Measurements from ENCODE around the gene PELO. TPM values are rescaled to one million over a fixed set of nuclear protein-coding genes. Genes with fewer than 3 reads are reported as not detected.

The PELO gene
- polyA plus RNA-seq, 4 donors = 27.8 to 33.2 (median 30.8) TPM

DNA sequence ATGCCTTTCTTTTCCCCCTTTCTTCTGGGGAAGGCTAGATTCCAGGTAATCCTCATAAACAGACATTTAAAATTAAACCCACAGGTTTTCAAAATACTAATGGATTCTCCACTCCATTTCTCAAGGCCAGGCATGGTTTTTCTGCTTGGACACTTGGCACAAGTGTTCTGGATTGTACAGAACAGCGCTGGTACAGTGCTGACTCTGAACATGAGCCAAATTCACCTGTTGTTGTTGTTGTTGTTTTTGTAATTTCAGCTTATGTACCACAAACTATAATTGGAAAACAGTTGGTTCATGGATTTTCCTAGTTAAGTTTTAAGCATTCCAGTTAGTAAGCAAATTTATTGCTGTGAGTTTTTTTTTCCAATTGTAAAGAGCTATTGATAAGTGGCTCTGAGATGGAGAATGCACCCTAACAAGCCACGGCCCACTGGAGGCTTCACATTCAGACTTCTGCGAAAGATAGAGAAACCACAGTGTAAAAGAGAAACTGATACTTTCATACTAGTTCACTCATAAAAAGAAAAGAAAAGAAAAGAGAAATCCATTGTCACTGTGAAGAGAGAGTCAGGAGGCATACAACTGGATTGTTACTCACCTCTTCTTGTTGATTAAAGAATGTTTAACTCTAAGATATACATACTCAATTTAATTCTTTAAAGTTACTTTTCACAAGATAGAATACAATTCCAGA, 16.2 kb upstream of the PELO start:
- DNase-seq (ENCODE audit: low read depth in 4 of 4, low spot score in 3 of 4) = no peak

DNA sequence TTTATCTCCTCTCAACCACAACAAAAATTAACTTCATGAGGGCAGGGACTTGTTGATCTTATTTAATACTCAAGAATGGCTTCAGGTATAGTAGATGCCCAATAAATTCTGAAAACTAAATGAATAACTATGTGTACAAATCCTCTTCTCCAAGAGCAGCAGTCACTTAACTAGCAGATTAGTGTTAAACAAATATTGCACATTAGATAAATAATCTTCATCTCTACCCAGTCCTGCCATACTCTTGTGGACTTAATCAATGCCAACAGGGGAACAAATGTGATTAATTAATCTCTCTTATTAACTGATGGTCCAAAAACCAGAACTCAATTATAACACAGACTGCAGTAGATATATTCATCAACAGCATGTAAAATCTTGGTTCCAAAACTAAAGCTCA, 15.0 kb upstream of the PELO start:
- no peak for DNase-seq (ENCODE audit: low read depth in 4 of 4, low spot score in 3 of 4)

DNA sequence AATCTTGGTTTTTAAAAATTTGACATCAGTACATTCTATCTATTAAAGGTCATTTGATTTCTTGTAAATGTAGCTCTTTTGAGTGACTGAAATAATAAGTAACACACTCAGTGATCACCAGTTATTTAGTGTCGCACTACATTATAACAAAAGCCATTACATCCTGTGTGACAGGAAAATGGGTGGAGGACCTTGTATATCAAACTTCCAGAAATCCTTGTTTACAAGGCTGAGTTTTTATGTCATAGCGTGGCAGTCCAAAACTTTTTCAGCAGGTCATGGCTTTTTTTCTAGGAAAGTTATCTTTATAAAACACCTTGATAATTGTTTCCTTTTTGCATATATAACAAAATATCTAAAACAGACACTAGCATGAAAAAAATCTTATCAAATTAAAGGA, 14.4 kb upstream of the PELO start:
- no peak for DNase-seq (ENCODE audit: low read depth in 4 of 4, low spot score in 3 of 4)

DNA sequence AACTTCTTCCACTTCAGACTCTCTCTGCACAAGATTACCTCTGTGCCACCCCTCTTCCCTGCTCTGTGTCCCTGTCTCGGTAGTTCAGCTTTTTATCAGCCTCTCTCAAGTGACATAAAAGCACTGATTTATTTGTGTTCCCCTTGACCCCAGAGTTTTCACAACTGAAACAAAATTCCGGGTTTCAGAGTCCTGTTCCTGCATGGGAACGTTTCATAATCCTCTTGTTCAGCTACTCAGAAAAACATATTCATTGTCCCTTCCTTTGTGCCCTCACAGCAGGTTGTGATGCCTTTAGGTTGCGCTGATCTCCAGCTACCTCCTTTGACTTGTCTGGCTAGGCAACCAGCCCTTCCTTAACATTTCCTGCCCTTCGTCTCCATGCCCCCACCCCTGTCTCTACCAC, 13.7 kb upstream of the PELO start:
- no peak for DNase-seq (ENCODE audit: low read depth in 4 of 4, low spot score in 3 of 4)

DNA sequence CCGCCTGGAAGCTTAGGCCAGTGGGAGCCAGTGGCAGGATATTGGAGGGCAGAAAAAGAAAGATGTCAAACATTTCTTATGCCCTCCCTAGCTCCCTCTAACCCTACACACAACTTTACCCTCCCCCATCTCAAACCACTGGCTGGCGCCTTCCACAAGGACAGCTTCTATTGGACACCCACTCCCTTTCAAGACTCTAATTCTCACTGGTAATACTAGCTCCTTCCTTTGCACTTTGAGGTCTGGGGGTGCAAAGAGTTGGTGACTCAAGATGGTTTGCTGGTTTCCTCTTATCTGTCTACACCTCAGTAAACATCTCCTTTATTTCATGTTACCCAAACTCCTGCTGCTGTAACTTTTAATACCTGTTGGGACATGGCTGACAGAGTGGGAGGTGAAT, 11.6 kb upstream of the PELO start:
- DNase-seq (ENCODE audit: low read depth in 4 of 4, low spot score in 3 of 4) = no peak

DNA sequence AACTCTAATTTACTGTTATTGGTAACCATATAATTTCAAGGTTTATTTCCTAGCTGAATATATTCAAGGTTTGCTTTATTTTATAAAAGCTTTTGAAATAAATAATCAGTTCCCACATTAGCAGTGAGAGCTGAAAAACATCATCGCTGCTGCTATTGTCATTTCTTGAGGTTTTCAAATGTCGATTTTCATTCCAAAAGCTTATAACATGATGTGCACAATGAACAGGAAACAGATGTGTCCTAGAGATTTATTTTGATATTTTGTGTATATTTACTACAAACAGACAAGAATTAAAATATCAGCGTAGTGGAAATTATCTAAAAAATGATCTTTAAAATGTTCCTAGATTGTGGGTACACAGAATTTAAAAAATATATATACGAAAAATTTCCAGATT, 10.5 kb upstream of the PELO start:
- DNase-seq (ENCODE audit: low read depth in 4 of 4, low spot score in 3 of 4) = no peak

DNA sequence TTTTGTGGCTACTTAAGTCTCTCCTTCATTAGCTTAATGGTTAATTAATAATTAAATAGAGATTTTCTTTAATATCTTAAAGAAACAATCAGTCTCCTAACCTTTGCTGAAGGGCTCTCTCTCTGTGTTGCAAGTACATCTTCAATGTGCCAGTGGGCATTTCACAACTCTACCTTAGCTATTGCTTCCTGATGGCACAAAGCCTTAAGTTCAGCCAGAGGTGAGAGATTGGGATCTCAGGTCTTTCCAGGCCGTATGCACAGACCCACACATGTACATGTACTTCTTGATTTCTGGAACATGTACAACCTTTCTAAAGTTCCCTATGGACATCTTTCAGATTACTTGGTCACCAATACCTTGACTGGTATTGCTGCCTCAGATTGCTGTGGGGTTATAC, 8.9 kb upstream of the PELO start:
- no peak for DNase-seq (ENCODE audit: low read depth in 4 of 4, low spot score in 3 of 4)

DNA sequence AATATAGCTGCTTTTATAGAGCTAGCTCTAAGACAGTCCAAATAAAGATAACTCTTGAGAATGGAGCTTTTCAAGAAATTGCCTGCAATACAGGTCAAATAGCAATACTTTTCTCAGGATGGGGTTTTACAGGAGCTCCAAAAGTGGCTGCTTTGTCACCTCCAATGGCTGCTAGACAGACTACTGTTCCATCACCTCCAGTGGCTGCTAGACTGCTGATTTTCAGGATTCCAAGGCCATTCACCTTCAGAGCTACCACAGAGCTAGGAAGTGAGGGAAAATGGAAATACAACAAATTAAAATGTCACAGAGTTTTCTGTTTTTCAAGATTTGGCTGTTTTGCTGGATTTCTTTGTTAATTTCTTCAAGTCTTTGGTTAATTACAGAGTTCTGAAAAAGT, 8.5 kb upstream of the PELO start:
- no peak for DNase-seq (ENCODE audit: low read depth in 4 of 4, low spot score in 3 of 4)

DNA sequence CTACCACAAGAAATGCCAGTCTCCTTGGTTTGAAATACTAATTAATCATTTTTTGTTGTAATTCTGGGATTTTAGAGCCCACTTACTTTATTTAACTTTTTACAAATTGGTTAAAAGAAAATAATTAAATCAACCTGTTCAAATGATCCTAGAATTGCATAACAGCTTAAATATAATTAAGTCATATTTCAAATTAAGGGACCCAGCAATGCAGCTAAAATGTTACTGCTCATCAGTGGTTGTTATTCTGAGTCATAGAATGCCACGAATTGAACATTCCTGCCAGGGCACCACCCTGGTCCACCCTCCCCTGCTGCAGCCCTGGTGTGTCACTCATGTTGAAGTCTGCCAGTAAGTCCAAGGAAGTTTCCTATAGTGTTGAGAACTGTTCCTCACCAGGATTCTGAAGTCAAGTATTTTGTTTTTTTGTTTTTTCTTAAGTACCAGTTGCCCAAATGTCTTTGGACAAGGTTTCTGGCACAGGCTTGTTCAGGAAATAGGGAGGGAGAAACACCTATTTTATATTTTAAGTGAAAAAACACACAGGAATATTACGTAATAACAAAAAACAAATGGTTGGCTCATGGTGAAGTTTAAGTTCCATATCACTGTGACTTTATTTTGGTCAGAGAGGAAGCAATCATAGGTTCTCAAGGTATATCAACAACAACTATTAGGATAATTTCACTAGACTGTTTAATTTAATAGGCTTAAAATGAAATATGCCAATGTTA, 4.3 kb upstream of the PELO start:
- DNase-seq (ENCODE audit: low read depth in 4 of 4, low spot score in 3 of 4) = no peak

DNA sequence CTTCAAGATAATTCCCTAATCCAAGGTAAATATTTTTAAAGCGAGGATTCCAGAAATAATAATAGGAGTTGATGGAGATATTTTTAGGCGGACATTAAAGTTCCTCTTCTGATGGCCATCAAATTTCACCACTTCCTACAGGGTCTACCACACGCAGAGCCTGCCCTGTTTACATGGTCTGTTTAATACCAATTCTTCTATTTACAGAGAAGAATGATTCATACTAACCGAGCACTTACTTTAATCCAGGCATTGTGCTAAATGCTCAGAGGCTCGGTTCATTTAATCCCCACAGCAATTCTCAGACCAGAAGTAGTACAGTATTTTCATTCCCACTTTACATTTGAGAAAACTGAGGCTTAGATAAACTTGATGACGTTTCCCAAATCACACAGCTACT, 3.0 kb upstream of the PELO start:
- DNase-seq (ENCODE audit: low read depth in 4 of 4, low spot score in 3 of 4) = no peak

DNA sequence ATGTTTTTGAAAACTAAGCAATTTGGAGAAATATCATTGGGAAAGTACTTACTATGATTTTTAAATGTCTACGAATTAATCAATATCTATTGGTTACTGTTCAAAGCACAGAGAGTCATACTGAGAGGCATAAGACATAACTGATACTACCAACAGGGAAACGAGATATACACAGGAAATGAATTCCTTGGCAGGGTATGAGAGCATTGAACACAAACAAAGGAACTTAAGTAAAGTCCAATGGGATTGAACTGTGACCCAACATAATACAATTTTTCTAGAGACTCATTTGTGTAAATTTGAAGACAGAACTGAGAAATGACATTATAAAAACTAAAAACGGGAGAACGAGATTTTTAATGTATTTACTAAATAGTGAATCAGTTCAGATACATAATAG, 1.3 kb upstream of the PELO start:
- DNase-seq (ENCODE audit: low read depth in 4 of 4, low spot score in 3 of 4) = no peak

DNA sequence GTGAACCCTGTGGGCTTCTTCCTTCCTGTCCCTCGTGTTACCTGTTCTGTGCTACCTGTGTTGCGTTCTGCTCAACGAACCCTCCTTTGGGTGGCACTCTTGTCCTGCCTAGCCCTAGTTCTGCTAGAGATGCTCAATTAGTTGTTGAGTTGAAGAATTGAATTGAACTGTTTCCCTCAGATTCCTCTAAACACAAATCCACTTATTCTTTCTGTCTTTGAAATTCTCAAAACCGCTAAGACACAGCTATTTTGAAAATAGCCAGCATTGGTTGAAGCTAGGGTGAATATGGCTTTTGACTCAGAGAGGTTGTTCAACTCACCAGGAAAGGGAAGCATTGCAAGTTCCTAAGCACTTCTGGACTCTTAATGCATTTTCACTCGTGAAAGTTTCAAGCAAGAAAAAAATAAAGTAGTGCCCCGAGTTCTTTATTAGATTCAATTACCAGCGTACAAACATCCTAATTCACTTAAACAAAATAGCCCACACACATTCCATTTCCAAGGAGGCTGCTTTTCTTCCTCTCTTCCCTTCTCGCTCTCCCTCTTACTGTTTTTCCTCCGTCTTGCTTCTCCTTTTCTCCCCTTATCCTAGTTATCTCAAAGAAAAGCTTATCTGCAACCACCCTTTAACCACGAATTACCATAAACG, 642 bp upstream of the PELO start:
- DNase-seq (ENCODE audit: low read depth in 4 of 4, low spot score in 3 of 4) = no peak

DNA sequence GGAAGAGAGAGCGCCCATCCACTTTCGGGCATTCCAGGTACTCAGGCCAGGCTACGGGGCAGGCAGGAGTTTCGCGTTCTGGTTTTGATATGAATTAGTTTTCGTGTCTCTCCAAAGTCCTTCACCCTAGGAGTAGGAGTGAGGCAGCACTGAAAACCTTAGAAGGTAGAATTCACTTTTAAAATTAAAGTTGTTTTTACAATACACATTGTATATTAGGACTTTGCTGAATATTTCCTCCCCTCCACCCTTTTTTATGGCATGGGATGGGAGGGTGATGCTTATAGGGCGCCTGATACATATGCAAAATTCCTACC, 747 bp downstream of the PELO start:
- no peak for DNase-seq (ENCODE audit: low read depth in 4 of 4, low spot score in 3 of 4)

DNA sequence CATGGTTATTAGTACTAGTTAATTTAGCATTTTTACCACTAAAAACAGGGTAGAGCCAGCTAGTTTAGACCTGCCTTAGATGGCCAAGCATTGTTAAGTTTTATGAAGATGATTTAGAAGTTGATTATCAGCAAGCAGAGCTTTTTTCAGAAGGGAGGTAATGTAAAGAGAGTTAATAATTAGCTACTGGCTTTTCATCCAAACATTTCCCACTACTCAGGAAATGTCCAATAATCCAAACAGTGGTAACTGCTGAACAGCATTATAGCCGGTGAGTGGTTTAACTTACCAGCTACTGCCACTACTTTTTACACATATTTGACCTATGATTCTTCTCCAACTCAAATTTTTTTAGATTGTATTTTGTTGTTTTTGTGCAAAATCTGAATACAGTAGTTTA, 1.7 kb downstream of the PELO start:
- no peak for DNase-seq (ENCODE audit: low read depth in 4 of 4, low spot score in 3 of 4)

DNA sequence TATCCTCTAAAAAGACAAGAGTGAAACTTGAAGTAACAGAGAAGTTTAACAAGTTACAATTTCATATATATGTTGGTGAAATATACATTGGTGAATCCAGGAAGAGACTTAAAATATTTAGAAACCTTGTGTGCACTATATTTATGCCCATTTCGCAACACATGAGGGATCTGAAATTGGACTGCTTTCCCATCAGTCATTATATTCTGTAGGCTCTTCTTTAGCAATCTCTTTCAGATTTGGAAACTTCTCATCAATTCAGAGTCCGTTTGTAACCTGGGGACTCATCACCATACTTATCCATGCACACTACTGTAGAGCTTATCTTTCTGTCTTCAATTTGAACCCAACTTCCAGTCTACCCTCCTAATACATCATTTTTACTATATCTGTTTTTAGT, 2.1 kb downstream of the PELO start:
- no peak for DNase-seq (ENCODE audit: low read depth in 4 of 4, low spot score in 3 of 4)

DNA sequence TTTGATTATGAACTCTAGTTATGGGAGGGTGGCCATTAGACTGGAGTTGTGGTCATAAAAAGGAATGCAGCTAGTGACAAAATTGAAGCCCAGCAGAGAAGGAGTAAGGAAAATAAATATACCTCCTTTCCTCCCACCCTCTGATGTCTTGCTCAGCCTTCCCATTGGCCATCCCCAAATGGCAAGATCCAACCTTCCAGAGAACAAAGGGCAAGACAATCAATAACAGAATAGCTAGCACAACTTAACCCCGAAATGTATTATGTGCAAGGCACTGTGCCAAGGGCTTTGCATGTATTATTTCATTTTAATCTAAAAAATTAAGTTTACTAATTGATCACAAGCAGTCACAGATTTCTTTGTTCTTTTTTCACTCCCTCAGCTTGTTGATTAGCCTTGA, 3.6 kb downstream of the PELO start:
- DNase-seq (ENCODE audit: low read depth in 4 of 4, low spot score in 3 of 4) = no peak

DNA sequence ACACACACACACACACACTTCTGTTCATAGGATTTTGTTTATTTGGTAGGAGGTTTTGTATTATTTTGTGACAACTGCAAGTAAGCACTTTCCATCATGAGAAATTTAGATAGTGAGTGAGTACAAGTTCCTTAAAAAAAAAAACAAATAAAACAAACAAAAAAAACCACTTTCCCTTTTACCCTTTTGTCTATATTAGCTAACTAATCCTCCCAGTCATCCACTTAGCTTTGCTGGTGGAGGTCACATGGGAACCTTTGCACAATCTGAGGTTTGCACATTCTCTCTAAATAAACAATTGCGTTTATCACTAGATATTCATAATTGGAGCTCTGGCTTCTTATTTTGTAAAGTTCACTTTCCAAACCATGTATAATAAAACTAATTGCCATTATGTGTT, 6.8 kb downstream of the PELO start:
- DNase-seq (ENCODE audit: low read depth in 4 of 4, low spot score in 3 of 4) = no peak

DNA sequence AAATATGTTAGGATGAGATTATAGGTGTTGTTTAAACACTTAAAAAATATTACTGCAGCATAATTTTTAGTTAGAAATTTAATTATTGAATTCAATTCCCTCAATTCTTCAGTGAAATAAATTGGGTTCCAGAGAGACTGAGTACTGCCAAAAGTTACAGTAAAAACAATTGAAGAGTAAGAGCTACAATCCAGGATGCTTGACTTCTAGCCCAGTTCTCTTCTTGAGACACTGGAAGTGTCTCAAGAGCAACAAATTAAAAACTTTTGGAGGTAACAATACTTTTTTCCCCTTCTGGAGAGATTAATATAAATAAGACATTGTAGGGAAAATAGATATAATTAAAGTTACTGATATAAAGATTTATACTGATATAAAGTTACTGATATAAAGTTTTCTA, 8.3 kb downstream of the PELO start:
- DNase-seq (ENCODE audit: low read depth in 4 of 4, low spot score in 3 of 4) = no peak

DNA sequence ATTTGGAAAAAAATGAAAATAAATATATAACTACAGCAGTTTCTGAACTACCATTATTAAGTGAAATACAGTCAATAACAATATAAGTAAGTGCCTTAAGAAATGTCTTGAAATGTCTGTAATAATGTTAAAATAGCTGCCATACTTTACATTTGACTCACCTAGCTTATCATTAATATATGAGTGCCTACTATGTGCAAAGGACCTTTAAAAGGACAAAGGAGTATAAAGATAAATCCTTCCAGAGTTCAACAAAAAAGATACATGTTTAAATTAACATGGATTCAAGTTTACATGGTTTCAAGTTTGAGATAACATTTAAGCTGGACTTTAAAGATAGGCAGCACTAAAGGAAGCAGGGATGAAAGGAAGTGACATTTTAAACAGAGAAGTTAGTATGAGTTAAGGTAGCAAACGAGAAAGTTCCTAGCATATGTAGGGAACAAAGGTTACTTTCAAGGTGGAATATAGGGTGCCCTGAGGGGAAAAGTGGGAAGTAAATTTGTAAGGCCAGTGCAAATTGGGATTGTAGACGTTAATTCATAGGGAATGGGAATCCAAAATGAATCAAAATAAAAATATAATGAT, 8.9 kb downstream of the PELO start:
- DNase-seq (ENCODE audit: low read depth in 4 of 4, low spot score in 3 of 4) = no peak

DNA sequence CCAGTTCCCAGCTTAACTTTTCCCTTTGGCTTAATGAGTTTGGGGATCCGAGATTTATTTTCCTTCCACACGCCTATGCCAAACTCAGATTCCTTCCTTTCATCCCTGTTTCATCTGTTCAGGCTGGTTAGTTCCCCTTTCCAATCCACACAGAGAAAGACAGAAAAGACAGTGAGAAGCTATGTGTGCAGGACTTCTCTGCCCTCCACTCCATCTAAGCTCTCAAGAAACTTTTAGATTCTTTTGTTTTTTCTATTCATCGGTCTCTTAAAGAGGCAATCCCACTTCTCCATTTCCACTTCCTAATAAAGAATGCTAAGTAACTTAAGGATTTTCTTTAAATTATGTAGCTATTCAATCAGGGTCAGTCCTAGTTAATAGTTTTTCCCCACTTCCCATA, 11.2 kb downstream of the PELO start:
- no peak for DNase-seq (ENCODE audit: low read depth in 4 of 4, low spot score in 3 of 4)

DNA sequence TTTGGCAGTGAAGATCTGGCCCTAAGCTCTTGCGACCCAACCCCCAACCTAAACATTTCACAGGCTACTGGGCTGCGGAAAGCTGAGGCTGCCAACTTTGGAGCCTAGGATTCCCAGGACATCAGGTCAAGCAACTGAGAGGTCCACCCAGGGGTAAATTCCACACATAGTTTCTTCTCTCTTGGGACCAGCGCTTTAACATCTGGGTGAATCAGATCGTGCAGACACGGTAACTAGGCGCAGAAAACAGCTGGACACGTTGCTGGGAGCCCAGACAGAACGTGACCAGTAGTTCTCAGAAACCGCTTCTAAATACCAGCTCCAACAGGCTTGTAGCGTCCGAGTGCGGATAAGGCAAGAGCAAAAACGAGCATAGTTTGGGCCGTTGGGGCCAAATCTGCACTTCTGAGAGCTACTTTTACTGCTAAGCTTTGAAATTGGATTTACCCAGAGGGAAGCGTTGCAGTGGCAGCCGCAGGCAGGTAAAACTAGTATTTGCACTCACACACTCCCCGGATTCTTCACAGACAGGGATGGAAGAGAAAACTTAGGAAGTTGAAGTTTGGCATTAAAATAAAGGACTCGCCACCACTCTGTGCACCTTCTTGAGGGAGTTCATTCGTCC, 11.8 kb downstream of the PELO start:
- DNase-seq (ENCODE audit: low read depth in 4 of 4, low spot score in 3 of 4) = peak in 1 of 4 donors; percentile 50

Measured in left renal pelvis (tissue), 4 donors.